ENCODE measurements around the gene DOK7.
"Not testable (repeated sequence)": the region's sequence is repeated elsewhere in the genome, so short reads cannot be mapped to it uniquely, and the experiment has no call there.

The DOK7 gene

DNA sequence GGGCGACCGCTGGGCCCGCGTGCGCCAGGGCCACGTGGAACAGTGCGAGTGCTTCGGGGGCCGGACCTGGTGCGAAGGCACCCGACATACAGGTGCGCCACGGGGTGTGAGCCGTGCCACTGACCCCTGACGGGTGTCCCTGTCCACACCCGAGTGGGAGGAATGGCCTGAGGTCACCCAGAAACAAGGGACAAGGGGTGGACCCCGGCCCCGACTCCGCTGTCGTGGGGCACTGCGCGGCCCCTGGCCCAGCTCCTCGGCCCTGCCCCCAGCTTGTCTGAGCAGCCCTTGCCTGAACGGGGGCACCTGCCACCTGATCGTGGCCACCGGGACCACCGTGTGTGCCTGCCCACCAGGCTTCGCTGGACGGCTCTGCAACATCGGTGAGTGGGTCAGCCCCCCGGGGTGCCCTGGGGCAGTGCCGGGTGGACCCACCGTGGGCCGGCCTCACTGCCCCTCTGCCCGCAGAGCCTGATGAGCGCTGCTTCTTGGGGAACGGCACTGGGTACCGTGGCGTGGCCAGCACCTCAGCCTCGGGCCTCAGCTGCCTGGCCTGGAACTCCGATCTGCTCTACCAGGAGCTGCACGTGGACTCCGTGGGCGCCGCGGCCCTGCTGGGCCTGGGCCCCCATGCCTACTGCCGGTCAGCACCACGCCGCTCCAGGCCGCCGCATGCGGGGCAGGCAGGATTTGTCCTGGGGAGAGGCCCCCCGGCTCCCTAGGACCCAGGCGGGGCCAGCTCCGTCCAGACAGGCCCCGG, 18.6 kb upstream of the DOK7 start:
- no peak for DNase-seq

DNA sequence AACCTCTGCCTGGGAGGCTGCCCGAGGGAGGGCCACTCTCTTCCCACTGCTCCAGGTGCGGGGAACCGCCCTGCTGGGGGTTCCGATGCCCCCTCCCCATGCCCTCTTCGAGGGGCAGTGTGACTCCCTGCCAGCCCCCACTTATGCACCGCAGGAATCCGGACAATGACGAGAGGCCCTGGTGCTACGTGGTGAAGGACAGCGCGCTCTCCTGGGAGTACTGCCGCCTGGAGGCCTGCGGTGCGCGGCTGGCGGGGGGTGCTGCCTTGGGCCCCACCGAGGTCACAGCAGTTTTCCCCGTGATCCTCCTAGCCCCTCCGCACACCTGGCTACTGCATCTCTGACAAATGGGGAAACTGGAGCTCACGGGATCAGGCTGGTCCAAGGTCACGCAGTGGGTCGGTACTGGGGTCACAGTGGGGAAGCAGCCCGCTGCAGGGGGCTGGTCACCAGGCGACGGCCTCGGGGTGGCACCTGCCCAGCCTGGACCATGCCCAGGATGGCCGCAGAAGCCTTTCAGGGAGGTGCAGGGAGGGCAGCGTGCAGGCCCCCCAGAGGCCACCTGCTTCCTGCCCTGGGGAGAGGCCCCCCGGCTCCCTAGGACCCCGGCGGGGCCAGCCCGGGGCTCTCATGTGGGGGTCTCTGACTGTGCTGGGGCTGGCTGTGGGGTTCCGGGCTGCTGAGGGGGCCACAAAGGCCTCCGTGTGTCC, 17.8 kb upstream of the DOK7 start:
- DNase-seq: no peak

DNA sequence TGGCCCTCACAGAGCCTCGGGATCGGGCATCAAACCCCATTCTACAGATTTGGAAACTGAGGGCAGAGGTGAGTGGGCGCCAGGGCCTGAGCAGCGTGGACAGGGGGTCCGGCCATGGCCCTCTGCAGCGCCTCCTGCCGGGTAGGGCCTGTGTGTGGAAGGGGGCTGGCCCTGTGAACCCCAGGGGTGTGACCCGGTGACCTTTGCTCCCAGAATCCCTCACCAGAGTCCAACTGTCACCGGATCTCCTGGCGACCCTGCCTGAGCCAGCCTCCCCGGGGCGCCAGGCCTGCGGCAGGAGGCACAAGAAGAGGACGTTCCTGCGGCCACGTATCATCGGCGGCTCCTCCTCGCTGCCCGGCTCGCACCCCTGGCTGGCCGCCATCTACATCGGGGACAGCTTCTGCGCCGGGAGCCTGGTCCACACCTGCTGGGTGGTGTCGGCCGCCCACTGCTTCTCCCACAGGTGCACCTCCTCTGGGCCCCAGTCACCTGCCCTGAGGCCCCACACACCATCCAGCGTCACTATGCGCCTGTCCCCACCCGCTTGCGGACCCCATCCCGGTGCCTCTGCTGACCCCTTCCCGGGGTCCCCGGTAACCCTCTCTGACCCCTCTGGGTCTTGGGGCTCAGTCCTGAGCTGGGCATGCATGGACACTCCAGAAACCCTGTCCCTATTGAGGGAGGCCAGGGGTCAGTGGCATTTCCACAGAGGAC, 17.1 kb upstream of the DOK7 start:
- no peak for DNase-seq

DNA sequence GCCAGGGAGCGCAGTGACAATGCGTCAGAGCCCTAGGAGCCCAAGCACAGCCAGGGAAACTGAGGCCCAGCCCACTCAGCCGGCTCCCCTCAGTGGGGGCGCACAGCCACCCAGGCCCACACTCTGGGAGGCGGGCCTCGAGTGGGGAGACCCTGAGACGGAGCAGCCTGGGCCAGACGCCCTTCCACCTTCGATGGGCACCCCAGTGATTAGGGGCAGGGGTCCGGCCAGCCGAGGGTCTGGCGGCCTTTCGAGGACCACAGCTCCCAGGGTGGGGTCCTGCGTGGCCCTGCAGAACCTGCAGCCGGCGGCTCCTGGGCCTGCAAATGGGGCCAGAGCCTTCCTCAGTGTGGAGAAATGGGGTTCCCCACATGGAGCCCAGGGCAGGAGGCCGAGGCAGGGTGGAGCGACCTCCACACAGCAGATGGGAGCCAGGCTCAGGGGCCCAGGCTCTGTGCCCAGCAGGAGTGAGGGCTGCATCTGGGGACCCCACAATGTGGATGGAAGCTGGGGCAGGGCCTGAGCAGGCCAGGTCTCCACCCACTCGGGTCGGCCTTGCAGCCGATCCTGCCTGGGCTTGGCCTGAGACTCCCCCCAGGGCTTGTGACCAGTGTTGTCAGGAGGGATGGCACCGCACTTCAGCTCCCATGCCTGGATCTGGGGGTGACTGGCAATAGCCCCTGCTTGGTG, 16.3 kb upstream of the DOK7 start:
- DNase-seq: no peak

DNA sequence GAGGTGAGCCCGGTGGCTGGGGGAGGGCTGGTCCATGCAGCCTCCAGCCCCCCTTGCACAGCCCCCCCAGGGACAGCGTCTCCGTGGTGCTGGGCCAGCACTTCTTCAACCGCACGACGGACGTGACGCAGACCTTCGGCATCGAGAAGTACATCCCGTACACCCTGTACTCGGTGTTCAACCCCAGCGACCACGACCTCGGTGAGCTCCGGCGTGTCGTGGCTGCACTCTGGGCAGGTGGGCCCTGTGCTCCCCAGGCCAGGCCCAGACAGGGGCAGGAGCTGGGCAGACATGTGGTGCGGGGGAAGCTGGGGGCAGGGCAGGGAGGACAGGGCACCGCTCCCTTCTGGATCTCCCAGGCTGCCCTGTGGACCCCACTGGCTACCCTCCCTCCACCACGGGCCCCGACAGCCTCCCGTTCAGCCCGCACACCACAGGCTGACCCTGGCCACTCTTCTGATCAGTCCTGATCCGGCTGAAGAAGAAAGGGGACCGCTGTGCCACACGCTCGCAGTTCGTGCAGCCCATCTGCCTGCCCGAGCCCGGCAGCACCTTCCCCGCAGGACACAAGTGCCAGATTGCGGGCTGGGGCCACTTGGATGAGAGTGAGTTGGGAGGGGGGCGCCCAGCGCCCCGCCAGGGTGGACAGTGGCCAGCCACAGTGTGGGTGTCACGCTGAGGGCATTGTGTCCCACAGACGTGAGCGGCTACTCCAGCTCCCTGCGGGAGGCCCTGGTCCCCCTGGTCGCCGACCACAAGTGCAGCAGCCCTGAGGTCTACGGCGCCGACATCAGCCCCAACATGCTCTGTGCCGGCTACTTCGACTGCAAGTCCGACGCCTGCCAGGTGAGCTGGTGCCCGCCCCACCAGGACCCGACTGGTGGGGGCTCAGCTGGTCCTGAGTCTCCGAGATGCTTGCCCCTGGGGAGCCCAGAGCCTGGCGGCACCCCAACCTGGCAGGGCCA, 15.4 kb upstream of the DOK7 start:
- DNase-seq: no peak

DNA sequence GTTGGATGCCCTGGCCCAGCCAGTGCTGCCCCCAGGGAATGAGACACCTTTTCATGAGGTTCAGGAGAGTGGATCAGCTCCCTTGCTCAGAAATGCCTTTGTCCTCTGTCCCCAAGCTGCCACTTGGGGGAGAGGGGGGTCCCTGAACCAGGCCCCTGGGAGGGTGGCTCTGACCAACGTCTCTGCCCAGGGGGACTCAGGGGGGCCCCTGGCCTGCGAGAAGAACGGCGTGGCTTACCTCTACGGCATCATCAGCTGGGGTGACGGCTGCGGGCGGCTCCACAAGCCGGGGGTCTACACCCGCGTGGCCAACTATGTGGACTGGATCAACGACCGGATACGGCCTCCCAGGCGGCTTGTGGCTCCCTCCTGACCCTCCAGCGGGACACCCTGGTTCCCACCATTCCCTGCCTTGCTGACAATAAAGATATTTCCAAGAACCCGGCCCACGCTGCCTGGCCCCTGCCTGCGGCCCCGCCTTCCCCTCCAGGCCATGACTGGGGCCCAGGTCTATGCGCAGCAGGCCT, 14.0 kb upstream of the DOK7 start:
- DNase-seq: no peak

DNA sequence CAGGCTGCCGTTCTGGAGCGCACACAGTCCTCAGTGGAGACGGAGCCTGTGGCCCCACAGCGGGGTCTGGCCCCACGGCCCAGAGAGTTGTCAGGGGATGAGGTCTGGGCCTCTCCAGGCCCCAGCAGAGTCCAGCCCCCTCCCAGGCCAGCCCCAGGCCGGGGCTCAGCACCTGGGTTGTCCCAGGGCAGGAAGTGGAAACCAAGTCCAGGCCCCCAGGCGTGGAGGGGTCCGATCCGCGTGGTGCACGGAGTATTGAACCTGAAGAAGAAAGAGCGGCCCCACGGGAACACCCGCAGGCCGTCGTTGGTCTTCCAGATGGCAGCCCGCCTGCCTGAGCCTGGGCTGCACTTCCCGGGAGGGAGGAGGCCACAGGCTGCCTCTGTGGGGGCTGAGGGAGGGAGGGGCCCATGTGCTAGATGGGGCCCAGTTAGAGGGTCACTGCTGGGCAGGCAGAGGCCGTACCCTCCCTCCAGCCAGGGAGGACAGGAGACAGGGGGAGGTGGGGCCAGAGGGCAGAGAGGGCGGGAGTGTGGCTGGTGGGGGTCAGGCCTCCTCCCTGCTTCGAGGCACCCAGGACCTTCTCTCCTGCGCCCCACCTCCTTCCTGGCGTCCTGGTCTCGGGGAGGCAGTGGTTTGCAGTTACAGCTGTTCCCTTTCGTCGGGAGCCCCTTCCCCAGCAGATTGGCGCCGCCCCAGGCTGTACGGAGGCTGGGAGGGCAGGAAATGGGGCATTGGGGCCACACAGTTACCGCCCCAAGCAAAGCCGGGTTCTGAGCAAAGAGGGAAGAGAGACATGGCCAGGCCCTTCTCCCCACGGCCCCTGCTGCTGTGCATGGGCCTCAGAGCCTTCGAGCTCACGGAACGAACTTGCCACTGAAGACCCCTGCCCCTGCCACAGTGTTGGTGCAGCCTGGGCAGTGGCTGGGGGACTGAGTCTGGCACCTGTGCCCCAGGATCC, 13.3 kb upstream of the DOK7 start:
- no peak for DNase-seq

DNA sequence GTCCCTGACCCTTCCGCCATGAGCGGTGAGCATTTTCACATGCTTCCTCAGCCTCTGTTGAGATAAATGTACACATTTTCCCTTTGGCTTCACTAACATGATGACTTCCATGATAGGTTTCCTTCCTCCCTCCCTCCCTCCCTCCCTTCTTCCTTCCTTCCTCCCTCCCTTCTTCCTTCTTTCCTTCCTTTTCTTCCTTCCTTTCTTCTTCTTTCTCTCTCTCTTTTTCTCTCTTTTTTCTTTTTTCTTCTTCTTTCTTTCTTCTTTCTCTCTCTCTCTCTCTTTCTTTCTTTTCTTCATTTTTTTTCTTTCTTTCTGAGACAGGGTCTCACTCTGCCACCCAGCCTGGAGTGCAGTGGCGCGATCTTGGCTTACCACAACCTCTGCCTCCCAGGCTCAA, 12.5 kb upstream of the DOK7 start:
- DNase-seq: no peak

DNA sequence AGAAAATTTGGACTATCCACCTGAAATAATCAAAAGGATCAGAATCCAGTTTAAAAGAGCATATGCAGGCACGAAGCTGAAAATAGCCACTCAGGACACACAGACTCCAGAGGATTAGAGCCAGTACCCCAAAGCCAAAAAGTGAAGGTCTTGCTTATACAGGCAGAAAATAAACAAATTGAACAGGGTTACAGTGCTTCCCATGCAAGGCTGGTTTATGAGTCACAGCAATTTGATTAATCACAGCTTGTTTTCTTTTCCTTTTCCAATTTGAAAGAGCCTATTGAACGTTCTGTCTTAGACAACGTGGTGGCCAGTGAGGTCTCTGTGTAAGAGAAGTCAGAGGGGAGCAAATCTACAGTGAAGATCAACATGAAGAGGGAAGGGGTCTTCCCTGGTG, 11.2 kb upstream of the DOK7 start:
- DNase-seq: no peak

DNA sequence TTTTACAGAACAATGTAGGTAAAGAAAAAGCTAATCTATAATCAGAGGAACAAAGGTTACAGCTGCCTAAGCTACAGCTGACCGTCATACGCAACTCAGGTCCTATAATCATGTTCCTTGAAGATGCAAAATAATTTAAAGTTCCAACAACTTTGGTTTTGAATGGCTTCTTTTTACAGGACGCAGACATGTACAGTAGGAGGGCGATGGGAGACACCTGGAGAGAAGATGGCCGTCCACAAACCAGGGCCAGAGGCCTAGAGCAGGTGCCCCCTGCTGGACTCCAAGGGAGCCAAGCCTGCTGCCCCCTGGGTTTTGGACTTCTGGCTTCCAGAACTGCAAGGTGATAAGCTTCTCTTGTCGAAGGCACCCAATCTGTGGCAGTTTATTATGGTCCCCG, 10.7 kb upstream of the DOK7 start:
- no peak for DNase-seq

DNA sequence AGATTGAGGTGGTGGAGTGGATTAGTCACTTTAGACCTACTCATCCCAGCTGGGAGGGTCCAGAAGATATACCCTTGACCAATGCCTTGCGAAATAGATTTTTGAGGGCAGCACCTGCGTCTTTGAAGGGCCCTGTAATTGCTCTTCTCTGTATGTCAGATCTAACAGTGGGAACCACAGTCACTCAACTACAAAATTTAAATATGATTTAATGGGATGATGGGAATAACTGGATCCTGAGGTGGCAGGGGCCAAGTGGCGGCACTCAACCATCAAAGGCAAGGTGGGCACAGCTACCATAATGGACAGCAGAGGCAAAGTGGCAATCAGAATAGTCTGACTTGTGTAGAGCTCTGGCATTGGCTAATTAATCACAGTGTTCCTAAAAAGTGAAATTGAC, 7.5 kb upstream of the DOK7 start:
- DNase-seq: not testable (repeated sequence)

DNA sequence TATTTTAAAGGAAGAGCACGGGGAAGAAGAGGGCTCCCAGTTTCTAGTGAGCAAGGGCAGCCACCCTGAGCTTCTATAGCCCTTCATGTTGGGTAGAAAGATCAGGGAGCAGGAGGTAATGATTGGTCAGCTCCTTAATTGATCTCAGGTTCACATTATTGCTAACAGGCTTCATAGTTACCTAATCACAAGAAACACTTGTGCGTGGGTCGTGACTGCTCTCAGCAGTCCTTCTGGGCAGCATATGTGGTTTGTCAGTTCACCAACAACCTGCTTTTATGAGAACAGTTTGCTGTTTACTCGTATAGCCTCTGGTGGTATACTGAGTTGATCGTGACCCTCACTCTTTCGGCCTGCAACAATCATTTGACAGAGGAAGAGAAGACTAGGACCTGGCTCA, 4.7 kb upstream of the DOK7 start:
- DNase-seq: no peak

DNA sequence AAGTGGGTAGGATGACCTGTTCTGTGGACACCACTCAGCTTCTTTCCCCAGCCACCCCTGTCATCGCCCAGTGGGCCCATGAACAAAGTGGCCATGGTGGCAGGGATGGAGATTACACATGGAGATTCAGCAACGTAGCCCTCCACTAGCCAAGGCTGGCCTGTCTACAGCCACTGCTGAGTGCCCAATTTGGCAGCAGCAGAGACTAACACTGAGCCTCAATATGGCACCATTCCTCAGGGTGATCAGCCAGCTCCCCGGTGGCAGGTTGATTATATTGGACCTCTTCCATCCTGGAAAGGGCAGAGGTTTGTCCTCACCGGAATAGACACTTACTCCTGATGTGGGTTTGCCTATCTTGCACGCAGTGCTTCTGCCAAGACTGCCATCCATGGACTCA, 4.0 kb upstream of the DOK7 start:
- DNase-seq: not testable (repeated sequence)

DNA sequence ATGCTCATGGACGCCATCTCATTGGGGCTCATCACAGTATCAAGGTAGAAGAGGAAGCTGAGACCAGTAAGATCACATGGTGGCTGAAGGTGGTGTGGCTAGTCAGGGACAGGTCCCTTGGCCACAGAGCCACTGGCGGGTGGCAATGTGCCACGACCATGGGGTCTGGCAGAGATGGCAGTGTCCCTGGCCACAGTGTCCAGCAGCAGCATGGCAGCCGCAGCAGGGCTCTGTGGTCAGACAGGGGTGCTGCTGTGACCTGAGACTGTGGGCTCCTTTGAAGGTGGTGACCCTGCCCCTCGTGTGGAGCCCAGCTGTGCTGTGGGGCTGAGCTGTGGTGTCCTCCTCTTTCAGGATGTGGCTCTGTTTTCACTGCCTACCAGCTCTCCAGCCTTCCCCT, 2.2 kb upstream of the DOK7 start:
- no peak for DNase-seq

DNA sequence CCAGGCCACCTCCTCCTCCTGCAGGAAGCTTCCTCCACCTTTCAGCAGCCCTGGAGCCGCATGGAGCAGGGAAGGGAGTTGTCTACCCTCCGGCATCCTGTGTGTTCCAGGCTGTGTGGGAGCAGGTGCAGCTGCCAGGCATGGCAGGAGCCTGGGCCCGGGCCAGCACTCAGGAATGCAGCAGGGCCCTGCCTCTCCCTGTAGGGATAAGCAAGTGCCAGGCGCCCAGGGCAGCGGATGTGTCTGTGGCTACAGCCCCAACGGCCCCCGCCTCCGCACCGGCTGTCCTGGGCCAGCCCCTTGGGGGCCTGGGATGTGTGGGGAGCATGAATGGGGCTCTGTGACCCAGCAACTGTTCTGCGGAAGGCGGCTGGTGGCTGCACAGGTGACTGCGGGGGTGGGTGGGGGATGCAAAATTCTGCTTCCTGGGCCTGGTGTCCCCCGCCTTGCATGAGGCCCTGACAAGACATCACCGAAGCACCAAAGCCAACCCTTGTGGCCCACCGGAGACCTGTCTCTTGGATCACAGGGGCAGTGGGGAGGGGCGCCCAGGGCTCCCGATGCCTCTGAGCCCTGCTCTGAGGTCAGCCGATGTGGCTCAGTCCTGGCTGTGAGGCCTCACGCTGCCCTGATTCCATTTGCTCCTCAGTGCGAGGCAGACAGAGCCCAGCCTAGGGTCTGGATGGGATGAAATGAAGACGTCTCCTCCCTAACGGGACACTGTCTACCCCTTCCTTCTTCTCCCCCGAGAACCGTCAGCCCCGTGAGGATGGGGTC, 1.4 kb upstream of the DOK7 start:
- DNase-seq: no peak

DNA sequence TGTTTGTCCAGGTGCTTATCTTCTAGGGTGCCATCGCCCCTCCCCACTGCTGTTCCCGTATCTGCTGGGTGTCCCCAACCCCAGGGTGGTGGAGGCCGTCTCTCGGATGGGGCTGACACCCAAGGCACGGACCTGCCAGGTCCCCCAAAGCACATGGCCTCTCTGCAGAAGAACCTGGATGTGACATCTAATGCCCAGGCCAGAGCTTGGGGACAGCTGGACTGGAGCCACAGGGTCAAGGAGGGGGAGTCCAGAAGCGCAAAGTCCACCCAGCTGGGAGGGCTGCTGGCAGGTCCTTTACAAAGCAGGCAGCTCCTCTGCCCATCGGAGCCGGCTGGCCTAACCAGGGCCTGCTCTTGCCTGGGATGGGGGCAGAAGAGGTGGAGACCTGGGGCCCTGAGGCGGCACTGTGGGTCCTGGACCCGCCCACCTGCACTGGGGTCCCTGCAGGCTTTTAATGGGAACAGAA, 751 bp upstream of the DOK7 start:
- no peak for DNase-seq

DNA sequence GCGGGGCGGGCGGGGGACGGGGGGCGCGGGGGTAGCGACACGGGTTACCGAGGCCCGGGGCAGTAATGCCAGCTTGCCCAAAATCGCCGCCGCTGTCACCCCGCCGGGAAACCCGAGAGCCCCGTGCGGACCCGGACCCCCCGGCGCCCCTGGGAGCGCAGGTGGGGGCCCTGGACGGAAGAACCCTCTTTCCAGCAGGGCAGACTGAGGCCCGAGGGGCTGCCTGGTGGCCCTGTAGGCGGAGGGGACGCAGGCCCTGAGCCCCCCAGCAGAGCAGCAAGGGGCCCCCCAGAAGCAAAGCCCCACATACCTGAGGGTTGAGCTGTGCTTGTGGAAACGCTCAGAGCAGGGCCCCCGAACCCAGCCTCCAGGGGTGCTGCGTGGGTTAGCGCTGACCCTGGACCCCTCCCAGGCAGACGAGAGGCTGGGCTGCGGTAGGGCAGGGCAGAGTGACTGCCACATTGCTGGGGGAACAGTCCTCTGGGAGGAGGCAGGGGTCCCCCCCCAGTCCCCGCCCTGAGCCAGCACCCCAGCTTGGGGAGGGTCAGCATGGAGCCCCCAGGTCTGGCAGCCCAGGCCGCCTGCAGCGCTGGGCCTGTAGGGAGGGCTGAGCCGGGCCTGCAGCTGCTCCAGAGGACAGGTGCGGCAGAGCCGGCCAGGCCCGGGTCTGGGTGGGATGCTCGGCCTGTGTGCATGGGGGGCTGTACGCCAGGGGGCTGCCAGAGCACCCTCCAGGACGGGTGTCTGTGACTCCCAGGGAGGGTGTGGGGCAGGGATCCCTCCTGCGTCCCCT, 646 bp downstream of the DOK7 start:
- DNase-seq: no peak

DNA sequence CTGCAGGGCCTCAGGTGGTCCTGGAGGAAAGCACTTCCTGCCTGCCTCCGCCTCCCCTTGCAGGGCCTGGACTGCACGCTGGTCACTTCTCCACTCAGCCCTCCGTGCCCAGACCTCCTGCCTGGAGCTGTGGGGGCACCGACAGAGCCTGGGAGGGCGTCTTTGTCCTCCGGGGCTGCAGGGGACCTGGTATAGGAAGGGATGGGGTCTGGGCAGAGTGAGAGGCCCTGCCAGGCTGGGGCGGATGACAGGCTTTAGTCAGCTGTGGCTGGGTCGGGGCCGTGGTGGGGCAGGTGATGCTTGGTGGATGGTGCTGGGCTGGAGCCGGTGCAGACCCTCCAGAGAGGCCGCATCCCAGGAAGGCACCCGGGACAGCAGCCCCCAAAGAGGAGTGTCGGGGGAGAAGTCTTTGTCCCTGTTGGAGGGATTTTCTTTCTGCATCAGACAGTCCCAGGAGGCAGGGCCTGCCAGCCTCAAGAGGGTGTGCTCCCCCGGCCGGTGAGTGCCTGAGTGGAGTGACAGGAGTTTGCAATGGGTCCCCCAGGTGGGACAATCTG, 1.3 kb downstream of the DOK7 start:
- no peak for DNase-seq
